Activated CD4-positive, alpha-beta T cell treated with anti-CD3 and anti-CD28 coated beads, Interleukin-2, Interleukin-4, amounts not matched to agents 100 ng/mL and 50 ng/mL, durations not matched to agents 16 hours and 8 hours (primary cell): Measurements from ENCODE around the gene SLC5A7.

ENCODE experiments used
- DNase-seq: peaks from one replicate; pipeline ENCODE4 v3.0.0-alpha.2; 2020; ENCODE audit warnings: low spot score

SLC5A7 gene

DNA sequence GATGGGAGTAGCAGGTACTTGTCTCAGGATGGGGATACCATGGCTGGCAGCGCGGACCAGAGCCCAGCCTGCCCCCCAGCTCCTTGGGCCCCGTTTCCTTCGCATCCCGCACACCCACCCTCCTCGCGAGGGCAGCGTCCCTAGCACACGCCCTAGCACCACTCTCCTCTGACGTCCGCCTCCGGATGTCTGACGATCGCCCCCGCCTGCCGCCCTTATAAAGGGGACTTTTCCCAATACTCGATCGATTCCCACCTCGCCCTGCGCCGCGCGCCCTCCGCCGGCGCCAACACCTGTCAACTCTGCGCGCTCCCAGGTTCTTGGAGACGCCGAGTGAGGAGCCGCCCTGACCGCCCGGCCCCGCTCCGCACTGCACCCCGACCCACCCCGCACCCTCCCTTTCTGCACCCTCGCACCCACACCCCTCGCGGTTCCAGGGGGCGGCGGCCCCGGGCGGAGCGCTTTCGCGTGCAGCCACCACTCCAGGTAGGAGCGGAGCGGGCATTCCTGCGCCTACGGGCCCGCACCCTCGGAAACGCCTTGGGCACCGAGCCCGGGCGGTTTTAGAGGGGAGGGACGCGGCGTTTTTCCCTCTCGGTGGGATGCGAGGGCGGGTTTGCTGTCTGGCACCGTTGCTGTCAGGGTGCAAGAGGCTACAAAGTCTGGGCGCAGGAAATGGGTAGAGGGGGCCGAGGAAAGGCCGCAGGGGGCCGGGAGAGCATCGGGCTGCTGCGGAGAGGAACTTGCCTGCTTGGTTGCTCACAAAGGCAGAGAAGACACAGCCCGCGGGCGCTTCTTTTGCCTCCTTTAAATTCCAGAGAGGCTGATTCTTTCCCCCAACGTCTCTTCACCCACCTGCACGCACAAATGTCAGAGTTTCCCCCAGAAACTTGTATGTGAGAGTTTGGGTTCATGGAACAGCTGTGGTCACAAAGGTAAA, at the start of gene SLC5A7:
TSS of gene SLC5A7 (plus strand) at position 247 of the 940 bp plus-strand sequence. CDS start 1,632 bp downstream, outside the sequence.
- DNase-seq: no peak

DNA sequence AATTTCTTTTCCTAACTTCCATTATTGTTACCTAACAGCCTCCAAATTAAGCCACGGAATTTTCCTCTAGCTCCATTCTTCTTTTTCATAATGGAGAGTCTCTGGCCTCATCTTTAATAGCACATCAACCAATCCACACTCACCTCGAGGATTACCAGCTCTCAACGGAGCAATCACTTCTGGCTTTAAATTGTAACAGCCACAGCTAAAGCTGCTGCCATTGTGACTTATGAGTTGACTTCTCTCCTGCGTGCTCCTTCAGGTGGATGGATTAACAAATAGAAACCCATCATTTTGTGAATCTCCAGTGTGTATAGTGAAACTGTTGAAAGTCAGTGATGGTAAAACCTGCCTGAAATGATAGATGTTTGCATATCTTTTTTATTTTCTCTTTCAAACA, 24.9 kb upstream of the SLC5A7 start:
- DNase-seq: no peak

DNA sequence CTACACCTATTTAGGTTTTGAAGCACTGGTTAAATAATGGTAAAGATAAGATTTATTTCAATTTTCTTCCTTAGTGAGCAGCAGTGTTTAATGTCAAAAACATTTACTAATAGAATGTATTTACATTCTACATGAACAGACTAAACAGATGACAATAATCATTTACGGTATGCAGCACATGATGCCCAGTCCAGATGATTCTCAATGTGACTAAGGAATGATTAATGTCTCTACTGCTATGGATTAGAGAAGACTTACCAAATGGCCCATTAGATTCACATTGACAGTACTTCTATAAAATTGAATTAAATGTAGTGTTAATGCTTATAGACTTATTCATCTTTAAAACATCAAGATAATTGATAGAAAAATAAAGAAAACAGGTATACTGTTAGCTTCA, 22.1 kb upstream of the SLC5A7 start:
- DNase-seq: no peak

DNA sequence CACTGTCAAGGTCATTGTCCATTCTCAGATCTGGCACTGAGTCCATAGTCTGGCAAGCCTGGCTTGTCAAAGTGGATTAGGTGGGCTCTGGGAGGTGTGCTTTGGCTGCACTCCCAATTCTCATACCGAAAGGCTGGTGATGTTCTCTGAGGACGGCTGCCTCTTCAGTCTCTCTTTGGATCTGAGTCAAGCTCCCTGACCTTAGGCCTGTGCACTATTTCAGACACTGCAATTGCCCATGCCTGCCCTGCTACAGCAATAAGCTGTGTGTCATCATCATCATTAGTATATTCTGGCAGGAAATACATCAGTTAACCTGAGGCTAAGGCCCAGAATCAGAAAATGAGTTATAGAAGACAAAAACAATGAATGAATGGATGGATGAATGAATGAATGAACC, 1.6 kb upstream of the SLC5A7 start:
- DNase-seq: no peak

DNA sequence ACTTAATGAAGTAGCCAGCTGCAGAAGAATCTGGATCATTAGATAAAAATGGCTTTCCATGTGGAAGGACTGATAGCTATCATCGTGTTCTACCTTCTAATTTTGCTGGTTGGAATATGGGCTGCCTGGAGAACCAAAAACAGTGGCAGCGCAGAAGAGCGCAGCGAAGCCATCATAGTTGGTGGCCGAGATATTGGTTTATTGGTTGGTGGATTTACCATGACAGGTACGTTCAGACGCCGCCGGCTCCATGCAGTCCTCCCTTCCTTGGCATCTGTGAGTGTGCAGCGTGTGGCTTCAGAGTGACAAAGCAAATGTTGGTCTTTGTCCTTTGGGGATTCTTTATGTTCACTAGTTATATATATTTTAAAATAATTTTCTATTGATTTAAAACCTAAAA, 1.8 kb downstream of the SLC5A7 start:
- DNase-seq: no peak

DNA sequence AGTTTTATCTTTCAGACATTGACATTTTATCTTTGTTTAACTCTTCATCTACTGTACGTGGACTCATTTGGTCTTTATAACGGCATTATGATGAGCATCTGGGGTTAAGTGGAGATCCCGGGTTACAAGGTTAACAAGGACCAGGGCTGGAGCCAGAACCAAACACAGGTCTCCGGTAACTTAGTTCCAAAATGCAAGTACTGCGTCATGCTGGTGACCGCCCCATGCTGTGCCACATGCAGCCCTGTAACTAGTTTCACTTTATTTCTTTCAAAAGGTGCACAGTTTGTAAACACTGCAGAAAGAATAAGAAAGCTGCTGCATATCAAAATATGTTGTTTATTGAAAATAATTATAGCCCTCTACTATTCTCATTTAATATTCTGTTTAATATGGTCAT, 3.1 kb downstream of the SLC5A7 start:
- no peak for DNase-seq

DNA sequence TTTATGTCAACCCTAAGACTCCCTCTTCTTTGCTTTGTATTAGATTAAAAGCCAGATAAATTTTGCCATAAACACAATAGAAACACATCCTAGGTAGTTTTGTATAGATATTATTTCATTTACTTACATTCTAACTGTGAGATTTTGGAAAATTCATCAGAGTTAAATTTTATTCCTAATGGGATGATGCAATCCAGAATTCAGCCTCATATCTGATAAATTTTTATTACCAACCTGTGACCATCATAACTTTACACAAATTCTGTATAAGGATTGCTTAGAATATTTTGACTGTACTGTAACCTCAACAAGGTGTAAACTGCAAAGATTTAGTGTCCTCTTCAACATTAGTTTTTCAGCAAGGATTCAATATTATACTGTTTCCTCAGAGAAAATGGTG, 4.4 kb downstream of the SLC5A7 start:
- no peak for DNase-seq

DNA sequence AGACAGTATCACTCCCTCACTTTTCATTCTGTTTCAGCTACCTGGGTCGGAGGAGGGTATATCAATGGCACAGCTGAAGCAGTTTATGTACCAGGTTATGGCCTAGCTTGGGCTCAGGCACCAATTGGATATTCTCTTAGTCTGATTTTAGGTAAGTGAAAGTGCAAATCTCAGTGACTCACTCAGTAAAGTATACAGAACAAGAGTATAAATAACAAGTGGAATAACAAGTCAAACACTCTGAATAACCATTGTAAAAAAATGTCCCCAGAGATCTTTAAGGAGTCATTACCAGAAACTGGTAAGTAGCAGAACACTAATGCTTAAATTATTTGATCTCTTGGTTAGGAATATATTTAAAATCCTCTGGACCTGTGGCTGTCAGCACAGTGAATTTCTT, 5.7 kb downstream of the SLC5A7 start:
- DNase-seq: no peak

DNA sequence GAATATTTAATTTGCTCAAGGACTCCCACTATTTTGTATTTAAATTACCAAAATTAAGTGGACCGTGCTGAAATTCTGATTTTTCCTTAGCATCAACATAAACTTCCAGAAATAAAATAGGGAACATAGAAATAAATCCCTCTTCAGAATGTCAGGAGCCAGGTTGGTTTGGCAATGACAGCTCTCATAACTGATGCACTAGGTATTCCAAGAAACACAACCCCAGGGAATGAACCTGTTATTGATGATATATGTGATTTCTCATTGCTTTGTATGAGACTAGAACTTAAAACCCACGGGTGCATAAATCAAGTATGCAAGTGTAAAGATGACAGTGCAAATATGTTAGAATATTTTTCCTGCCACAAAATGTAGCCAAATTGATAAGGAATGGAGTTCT, 12.8 kb downstream of the SLC5A7 start:
- DNase-seq: no peak

DNA sequence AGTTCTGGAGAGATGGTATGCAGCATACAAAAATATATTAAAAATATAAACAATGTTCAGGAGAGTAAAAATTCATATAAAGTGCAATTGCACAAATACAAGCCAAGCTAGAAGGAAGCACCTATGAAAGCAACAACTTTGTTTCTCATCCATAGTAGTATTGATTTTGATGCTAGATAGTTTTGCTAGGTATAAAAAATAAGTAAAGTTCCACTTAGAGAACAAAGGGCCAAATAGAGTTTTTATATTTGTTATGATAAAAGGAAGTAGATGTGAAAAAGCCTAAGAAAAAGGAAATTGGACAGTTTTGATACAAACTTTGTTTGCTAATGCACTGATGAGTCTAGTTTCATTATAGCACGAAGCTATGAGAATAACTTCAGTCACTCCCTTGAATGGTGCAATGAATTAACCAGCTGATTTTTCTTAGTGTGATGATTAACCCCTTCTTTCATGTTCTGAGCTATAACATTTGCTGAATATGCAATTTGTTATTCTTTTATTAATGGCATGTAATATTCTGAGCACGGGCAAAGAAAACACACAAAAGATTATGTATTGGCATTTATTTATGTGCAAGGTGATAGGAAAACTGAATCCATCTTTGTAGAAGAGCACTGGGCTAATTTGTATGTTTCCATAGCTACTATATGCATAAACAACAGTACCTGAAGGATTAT, 24.7 kb downstream of the SLC5A7 start:
- no peak for DNase-seq

DNA sequence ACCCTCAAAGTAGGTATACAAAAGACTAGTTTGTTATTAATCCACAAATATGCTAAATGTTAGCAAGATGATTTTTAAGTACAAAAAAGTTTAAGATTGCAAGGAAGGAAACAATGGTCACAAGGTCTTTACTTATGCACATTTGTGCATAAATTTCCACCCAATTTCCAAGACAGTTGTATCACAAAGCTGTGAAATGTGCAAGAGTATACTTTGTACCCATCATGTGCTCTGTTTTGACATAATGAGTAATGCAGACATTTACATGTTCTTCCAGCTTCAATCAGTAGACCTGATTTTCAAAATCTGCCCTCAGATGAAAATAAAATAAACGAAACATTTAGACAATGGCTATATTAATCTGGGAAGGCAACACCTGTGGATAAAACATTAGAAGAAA, 27.0 kb downstream of the SLC5A7 start:
- no peak for DNase-seq

DNA sequence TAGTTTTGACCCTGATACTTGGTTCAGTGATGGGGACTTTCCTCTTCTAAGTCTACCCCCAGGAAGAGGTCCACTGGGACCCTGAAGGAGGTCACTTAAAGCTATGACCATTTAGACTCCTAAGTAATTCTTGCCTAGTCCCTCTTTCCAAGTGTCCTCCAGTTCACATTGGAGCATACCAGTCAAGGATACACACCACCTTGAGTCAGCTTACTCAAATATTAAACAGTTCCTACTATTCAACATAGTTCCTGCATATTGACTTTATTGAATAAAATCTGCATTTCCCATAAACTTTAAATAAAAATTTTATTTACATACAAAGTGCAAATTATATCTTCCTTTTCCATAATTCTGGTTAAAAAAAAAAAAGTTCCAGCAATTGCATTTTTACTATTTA, 36.3 kb downstream of the SLC5A7 start:
- no peak for DNase-seq

DNA sequence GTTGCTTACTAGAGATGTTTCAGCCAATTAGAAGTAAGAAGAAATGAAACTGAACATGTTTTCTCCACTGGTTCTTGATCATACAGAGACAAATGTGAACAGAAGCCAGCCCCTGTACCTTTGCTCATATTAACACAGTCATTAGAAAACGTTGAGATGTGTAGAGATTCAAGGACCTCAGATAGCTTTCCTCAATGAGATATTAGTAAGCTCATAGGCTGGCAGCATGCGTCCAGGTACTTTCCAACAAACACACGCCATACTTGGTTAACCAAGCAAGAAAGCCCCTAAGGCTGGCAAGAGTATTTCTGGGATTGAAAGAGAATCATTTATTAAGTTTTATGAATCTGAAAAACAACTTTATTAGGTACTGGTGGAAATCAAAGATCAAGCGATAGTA, 37.5 kb downstream of the SLC5A7 start:
- no peak for DNase-seq

DNA sequence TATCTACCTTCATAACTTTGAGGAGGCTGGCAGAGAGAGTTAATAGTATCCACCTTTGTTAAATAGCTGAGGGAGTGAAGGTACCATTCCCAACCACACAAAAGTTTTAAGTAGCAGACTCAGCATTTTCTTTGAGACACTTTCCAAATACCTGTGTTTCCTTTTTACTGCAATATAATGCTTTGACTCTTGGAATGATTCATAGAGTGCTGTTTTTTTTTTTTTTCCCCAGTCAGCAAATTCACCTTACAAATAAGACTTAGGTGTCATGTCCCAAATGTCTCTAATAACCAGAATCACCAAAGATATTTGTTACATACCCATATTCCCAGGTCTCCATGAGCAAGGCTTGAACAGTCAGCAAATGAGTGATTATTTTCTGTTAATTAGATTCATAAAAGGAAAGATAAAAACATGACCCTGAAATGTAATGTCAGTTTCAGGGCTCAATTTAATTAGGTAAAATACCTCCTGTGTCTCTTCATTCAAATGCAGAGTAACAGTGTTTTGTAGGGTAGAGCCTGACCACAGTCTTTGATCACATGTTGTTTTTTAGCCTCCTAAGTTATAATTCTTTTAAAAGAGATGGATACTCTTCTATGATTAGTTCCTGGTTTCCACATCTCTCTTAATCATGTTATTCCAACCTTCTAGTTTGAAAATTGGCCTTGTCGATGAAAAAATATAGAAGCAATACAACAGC, 39.9 kb downstream of the SLC5A7 start:
- DNase-seq: no peak

DNA sequence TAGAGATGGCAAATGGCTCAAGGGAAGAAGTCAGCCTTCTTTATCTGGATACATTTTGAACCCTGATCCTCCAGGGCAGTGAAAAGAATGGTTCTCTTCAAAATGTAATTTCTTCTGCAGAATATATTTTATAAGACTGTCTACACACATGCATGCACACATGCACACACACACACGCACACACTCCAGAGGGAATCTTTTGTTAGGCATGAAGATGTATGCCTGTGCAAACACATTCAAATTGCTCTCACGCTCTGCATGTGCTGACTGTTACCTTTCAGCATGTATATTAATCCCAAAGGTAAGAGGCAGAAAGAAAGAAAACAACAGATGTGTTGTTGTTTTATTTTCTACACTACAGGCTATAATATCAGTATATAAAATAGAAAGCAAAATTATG, 43.2 kb downstream of the SLC5A7 start:
- no peak for DNase-seq

DNA sequence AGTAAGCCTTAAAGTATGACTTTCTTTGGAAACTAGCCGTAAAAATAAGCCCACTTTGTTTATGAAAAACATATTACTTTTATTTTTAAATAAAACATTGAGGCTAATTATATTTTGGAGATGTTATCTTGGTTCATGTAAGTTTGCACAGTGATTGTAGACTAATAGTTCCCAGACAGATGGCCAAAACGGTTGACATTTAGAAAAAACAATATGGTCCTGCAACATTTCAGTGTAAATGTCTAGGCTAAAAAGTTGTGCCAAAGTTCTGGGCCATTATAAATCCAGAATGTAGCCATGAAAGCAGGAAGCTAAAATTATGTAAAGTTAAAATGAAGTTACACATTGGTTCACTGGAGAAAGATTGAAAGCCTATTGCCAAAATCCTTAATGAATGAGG, 43.6 kb downstream of the SLC5A7 start:
- no peak for DNase-seq

DNA sequence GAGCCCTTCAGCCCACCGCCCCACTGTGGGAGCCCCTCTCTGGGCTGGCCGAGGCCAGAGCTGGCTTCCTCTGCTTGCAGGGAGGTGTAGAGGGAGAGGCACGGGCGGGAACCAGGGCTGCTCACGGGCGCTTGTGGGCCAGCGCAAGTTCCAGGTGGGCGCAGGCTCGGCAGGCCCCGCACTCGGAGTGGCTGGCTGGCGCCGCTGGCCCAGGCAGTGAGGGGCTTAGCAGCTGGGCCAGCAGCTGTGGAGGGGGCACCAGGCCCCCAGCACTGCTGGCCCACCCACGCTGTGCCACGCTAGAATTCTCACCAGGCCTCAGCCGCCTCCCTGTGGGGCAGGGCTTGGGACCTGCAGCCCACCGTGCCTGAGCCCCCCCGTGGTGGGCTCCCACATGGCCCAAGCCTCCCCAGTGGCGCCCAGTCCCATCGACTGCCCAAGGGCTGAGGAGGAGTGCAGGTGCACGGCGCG, 45.2 kb downstream of the SLC5A7 start:
- DNase-seq: no peak

DNA sequence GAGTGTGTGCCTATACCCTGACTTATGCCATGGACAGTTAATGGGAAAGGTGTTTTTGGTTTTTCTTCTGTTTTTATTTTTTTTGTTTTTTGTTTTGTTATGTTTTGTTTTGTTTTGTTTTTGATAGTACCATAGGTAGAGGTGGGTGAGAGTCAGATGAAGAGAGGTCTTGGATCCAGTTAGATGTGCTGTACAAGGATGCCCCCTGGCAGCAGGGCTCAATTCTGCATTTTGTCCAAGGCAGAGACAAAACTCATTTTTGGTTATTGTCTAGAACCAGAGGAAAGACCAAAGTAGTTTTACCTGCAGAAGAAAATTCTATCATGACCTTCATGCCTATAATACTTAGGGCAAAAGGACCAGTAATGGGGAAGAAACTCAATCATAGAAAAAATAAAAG, 48.5 kb downstream of the SLC5A7 start:
- DNase-seq: no peak

DNA sequence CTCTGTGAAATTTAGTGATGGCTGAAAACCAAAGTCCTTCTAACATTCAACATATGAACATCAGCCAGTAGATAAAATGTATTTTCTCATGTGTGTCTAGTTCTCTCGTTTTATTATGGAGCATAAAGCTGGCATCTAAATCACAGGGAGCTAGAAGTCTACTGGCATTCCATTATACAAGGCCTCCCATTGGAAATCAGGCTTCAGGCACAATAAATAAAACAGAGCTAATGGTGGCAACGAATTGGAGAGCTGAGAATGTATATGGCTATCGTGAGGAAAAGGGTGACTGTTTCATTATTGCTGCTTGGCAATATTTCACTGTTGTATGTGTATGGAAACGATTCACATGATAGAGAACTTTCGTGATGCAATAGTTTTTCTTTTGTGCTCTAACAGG, 62.4 kb downstream of the SLC5A7 start:
- no peak for DNase-seq

DNA sequence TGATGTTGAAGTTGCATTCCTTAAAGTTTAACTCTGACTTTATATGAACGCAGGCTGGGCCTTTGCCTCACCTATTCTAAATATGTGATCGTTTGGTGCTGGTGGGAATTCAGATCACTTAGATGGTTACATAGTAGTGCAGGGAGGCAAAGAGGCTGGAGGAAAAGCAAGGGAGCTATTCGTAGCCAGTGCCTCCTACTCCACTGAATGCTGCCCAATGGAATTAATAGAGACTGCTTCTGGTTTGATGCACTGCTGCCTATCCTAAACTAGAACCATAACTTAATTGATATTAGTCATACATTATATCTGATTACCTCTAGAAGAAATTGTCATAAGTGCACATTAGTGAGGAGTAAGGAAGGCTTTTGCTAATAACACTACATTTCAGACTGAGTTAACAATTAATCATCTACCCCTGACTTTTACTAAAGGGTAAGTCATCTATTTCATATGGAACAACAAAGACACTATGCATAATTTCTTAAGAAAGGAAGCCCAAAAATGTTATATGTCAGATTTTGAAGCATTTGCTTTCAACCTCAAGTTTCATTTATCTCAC, 72.3 kb downstream of the SLC5A7 start:
- no peak for DNase-seq

DNA sequence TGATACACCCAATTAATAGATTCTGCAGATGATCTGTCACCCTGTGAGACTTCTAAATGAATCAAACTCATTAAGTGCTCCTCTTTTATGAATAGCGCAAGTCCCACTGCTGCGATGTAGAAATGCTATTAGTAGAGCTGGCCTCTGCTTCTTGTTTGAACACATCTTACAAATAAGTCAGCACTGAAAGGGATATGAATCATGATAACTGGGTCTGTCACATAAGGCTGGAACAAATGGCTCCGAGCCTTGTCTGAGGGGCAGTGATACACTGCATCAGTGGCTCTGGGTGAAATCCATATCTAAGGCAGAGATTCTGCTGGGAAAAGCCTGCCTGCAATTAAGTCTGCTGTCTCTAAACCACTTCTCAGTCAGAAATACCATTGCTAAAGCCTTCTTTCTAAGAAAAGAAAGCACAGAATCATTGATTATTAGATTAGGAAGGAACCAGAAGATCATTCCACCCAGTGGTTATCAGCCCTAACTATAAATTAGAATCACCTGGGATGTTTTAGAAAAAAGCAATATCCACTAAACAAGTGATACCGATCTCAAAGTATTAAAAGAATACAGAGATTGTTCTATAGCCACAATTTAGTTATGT, 75.2 kb downstream of the SLC5A7 start:
- DNase-seq: no peak
